NCI-H446 (cell line): ENCODE measurements around the gene NKX6-1.

Experiments used
- DNase-seq, 2 experiments: peaks; one replicate each; lab custom pipeline; 2025; lab: John Stamatoyannopoulos, UW

Gene NKX6-1

DNA sequence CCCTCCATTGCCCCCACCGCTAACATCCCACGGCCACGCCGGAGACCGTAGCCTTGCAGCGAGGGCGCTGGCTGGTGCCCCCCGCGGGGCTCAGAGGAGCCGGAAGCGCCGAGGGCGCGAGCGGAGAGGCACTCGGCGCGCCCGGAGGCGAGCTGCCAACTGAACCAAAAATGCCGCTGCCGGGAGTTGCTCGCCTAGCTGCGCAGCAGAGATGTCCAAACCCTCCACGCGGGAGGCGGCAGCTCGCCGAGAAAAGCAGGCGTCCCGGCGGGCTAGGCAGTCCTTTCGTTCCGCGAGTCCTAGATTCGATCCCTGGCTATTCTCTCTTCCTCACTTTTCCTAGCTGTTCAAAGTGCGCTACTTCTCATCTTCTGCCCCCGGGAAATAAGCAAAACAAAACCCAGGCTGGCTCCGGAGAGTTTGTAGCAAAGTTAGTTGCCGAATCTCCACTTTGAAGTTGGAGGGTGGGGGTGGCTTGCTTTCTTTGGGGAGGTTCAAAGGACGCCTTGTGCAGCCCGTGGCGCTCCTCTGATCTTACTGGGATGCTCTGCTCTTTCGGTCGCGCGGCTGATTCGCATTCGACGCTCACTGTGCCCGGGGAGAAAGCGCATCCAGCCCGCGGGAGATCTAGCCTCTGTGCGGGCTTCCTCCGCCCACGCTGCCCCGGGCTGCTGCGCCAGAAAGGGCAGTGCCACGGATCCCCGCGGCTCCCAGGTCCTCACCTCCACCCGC, 723 bp downstream of the NKX6-1 start:
- peak in 1 of 2 experiments; percentile 8 for DNase-seq

DNA sequence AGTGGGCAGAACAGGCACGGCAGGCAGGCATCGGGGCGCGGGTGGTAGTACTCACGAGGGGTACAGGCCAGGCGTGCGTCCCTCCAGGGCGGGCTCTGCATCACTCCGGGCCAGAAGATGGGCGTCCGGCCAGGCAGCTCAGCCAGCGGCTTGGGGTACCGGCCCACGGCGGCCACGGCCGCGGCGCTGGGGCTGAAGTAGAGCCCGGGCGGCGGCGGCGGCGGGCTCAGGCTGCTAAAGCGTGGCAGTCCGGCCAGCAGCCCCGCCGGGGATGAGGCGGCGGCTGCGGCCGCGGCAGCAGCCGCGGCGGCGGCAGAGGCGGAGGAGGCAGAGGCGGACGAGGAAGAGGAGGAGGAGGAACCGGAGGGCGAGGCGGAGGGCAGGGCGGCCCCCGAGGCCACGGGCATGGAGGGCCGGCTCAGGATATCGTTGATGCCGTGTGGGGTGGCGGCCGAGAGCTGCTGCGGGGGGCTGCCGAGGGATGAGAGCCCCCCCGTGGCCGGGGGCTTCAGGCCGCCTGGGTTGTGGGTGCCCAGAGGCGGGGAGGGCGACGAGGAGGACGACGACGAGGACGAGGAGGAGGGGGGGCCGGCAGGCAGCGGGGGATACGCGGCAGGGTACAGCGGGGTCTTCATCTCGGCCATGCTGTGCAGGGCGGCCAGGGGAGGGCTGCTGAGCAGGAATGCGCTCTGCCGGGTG, 1.4 kb downstream of the NKX6-1 start:
- no peak for DNase-seq

DNA sequence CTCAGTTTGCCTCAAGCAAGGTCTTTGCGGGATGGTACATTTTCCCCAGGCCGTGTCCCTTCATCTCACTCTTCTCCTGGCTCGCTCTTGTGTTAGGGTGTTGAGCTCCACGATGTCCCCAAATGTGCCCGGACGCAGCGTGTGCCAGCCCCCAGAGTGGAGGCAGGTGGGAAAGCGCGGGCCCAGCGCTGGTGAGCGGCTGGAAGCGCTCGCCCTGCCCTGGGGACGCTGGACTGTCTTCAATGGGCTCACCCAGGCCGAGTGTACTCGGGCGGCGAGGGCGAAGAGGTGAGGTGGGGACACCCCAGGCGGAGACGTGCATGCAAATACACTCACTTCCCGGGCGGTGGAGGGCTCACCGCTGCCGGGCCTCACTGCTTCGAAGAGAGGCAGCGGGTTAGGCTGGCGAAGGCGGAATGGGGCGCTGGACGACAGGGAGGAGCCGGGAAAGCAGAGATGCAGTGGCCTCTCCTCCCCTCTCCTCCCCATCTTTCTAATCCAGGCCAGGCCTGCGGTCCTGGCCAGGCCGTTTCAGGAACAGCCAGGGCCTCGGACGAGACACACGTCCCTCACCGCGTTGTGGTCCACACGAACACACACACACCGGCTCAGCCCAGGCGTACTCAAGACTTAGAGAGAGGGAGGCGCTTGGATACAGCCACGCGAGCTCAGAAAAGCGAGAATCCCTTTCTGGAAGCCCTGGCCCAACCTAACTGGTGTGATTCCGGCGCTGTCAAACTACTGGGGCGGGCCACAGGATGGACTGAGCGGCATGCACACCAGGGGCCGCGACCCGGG, 2.2 kb downstream of the NKX6-1 start:
- no peak for DNase-seq

DNA sequence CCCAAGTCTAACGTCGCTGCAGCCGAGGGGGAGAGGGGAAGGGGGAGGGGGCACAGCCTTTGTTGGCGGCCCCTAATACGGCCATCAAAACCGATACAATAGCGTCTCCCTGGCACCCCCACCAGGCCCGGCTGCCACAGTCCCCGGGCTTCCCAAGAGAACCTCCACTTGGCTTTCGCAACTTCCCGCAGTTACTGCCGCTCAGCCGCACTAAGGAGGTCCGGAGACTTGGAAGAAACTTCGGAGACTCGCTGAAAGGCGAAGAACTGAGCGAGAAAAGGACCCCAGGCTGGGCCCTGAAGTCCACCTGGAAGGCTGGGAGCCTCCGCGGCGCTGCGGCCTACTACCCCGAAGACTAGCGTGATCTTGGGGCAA, 2.8 kb downstream of the NKX6-1 start:
- no peak for DNase-seq

DNA sequence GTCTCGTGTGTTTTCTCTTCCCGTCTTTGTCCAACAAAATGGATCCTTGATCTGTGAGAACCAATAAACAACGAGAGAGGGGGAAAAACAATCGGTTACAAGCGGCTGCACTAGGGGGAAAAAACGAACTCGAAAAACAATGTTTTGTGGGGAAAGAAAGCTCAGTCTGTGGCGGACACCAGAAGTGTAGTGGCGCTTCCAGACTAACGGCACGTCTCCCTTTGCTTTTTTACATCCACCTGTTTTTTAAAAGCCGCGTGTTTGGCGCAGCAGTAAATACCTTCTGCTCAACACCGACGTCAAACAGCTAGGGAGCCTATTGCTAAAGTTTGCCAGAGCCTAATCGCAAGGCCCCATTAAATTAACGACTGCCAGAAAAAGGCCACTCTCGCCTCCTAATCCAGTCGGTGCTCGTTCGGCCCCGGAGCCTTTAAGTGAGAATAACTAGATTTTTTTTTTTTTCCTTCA, 3.3 kb downstream of the NKX6-1 start:
- no peak for DNase-seq

DNA sequence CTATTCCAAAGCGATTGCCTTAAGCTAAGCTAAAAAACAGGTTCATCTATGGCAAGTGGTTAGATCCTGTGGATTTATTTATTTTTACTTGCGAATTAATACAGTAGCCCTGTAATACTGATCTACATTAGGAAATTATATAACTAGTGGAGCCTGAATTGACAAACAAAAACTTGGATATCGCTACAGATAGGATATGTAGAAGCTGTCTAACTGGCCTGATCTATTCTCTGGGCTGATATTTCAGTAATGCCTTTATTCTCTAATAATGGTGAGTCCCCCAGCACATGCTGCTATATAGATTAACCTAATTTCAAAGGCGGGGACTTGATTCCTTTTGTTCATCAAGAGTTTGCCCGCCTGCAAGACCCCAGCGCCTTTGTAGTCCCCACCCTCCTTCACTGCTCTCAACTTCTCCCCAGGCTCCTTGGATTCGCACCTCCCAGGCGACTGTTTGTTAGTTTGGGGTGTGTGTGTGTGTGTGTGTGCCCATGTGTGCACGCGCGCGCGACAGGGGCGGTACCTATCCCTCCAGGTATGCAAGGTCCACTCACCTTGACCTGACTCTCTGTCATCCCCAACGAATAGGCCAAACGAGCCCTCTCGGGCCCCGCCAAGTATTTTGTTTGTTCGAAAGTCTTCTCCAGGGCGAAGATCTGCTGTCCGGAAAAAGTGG, 3.8 kb downstream of the NKX6-1 start:
- DNase-seq: no peak

DNA sequence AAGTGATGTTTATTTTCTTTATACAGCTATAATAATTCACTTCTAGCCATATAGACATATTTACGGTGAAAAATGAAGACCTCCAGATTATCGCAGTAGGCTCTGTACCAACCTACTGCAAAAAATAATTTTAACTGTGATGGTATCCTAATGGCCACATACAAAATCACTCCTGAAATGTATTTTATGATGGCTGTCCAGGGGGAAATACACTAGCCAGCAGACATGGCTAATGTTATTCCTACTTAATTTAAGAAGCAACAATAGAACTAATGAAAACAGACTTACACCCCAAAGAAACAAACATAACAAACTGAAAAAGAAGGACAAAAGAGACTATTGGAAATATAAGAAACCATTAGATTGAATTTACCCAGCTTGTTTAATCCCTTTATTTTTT, 4.6 kb downstream of the NKX6-1 start:
- no peak for DNase-seq

DNA sequence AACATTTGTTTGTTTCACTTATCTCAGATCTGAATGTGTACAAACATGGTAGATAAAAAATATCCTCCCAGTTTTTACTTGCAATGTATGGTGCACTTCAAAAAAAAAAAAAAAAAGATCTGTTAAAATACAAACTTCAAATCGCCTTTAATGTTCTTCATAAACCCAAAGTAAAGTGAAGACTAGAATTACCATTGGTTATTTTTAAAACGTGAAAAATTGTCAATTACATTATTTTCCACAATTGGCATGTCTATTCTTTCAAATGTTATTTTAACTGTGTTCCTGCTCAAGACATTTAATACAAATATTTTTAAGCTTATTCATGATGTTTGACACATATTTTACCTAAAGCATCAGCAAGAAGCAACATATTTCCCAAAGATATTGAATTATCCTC, 5.0 kb downstream of the NKX6-1 start:
- DNase-seq: no peak

DNA sequence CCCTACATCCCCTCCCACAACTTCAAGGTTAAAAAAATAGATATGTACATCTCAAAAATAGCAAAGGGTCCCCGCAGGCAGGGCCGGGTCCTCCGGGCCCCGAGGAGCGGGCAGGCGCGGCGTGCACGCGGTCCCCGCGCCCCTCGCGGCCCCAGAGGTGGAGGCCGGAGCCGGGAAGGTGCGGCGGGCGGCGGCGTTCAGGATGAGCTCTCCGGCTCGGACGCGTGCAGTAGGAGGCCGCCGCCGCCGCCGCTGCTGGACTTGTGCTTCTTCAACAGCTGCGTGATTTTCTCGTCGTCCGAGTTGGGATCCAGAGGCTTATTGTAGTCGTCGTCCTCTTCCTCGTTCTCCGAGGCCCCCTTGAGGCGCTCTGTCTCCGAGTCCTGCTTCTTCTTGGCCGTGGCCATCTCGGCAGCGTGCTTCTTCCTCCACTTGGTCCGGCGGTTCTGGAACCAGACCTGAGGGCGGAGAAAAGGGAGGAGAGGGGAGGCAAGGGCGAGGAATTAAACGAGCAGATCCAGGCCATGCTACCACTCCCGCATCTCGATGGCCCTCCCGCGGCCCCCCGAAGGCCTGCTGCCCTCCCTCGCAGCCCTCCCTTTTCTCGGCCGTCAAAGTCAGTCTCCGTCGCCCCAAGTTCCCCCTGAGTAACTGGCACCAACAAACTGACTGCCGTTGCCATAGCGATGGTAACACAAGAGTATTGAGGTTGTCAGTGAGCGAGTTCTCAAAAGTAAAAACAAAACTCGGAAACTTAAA, 5.8 kb downstream of the NKX6-1 start:
- no peak for DNase-seq

DNA sequence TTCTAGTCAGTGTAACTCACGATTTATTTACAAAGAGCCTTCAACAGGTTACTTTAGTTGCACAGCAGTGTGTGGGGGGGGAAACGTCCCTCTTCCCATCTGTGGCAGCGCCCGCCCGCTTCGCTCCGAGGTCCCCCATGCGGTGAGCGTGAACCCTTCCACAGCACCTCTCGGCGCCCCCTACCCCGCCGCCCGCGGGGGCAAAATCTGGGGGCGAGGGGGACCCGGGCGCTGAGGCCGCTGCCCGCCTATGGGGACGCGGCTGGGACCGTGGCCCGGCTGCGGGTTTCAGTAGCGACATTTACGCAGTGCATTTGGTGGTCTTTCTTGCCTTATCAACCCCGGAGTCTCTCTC, 6.4 kb downstream of the NKX6-1 start:
- DNase-seq: no peak

DNA sequence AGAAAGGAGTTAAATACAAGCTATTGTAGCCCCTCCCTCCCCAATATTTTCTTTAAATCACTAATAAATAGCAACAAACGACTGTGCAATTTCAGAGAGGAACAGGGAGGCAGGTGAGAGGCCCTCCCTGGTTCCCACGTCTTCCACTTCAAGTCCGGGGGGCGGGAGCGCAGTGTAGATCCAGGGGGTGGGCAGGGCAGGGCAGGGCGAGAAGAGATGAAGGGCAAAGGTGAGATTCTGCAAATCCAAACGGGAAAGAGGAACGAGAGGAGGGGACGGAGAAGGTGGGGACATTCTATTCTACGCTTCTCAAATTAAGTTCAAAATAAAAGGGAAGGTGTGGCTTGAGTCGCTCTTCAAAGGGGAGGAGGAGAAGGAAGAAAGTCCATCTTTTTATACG, 6.8 kb downstream of the NKX6-1 start:
- DNase-seq: no peak

DNA sequence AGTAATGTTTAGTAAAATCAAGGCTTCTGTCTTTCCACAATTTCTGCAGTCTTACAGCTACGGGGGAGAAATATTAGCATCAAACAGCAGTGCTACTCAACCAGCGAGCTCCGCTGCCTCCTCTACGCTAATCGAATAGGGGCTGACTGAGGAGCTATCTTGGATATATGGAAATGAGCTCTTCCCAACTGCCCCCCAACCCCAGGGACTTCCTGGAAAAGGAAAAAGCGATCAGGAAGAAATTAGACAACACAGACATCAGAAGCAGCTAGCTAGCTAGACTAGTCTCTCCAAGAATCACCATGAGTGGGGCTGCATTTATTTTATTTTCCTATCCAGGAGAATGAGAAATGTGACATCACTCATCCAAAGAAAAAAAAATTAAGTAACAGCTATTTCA, 7.6 kb downstream of the NKX6-1 start:
- DNase-seq: no peak

DNA sequence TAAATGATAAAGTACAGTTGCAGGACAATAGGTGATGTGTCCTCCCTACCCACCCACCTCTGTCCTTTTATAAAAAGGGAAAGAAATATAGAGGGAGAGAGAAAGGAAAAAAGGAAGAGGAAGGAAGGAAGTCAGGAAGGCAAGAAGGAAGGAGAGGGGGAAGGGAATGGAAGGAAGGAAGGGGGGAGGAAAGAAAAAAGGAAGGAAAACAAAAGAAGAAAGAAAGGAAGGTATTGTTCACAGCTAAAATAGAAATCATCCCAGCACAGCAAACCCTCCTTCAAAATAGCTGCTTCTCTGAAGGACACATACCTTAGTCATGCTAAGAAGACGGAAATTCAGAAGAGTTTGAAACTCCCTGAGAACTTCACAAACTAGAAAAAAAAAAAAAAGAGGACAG, 8.4 kb downstream of the NKX6-1 start:
- DNase-seq: no peak

DNA sequence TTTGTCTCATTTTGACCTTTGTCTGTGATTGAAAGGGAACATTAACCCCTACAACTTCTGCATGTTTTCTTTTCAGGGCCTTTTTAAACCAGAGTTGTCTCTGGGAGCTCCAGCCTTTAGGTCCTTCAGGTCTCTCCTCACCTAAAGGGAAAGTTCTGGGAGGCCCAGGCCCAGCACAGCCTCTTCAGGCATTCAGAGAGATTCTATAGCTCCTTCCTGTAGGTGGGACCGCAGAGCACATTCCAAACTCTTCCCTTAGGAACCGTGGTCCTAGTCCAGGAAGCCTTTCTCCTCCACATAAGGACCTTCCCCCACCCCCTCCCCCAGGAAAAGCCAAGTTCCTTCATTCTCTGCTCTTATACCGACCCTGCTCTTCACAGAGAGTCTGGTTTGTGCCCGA, 14.9 kb downstream of the NKX6-1 start:
- DNase-seq: no peak

DNA sequence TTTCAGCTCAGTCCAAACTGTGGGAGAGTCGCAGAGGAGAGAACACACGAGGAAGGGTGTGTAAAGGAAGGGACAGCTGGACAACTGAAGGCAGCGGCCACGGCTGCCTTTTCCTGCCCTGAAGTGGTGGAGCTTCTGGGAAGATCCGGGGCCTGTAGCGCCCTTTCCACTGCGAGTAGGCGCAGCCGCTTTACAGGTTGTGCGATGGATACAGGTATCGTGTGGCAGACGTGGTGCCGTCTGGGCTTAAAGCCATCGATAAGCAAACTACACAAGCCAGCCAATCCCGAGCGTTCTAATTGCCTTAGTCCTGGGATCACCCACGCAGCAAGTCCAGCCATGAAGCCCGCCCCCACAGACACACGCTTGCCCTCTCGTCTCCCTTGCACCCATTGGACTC, 15.4 kb downstream of the NKX6-1 start:
- DNase-seq: no peak

DNA sequence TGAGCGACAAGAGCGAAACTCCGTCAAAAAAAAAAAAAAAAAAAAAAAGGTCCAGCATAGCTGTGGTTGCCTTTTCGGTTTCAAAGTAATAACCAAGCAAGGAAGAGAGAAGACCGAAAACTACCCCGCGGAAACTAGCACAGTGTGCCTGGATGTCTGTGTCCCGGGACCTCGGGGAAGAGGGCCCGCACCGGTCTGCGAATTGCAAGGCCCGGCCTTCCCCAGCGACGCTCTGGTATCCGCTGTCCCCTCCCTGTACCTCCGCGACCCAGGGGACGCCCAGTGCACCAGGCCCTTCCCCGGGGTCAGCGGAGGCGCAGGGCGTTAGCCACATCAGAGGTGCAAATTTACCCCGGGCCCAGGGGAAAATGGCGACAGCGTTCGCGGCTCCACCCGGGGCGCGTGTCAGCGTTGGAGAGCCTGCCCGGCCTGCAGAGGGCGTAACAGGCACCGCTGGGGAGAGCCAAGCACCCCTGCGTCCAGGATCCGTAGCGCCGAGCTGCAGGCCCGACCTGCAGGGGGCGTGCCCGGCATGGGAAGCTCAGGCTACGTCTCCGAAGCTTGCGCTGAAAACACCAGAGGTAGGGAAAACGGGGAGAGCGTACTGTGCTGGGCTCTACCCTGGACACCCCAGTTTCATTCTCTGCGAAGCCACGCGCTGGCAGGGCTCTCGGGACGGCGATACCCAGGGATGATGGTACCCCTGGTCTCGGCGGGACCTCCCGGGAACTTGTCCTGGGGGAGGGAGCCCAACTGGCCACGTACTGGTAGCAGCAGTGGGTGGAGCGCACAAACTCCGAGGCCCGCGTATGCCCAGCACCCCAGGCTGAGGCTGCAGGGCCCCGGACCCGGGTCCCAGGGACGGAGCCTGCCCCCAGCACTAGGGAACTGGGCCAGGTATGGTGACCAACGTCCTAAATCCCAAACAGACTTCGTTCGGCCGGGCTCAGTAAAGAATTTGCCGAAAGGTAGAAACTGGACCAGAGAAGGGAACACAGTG, 16.2 kb downstream of the NKX6-1 start:
- DNase-seq: no peak

DNA sequence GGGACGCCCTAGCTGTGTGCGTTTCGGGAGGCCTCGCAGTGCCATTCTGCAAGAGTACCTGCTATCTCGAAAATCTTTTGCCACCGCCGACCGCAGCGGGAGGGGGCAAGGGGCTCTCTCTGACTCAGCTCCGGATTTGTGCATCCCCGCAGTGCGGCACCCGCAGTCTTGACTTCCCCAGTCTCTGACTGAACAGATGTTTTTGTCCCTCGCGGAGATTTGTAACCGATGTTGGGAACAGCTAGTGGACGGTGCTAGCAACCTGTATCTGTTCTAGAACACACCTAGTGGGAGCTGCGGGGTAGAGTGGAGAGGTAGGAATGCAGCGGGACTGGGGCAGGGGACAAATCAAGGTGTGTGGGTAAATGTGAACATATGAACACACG, 17.2 kb downstream of the NKX6-1 start:
- no peak for DNase-seq

DNA sequence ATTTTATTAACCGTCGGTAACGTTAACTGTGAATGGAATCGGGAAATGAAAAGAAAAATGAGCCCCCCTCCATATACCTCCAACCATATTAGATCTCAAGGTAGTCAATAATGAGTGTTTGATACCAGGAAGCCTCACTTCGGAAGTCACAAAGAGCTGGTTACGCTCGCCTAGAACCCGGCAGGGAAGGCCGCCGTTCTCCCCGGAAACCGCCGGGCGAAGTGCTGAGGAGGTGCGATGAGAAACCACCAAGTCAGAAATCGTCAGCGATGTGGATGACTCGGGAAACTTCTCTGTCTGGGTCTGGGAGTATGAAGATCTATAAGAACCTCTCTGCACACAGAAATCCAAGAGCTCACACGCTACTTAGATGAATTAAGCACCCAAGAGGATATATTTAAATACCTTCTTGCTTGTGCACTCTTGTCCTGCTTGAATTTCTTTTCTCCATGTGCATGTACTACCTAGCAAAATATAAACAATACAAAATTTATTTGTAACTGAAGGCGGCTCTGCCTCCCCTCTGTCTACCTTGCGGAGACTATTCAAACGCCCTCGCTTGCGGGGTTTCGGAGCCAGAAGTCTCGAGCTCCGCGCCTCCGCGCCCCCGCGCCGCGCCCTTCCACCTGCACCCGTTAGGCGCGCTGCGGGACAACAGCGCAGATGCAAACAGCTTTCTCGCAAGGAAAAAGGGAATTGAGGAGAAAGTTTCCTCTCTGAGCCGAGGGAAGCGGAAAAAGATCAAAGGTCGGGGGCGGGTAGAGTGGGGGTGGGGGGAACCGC, 17.8 kb downstream of the NKX6-1 start:
- no peak for DNase-seq

DNA sequence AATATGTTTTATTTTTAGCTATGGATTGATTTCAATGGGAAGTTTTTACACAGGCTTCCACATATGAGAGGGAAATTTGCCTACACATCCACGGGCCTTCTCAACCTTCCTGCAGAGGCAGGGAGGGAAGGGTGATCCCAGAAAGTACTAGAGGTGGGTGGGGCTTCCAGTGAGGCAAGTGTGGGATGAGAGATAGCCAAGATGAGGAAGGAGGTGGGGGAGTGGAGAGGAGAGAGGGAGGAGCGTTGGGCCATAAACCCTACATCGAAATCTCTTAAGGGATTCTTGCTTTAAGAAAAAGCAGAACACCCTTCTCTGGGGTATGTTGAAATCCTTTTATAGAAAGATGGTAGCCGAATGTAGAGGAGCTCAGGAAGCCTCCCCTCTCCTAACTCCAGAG, 19.0 kb downstream of the NKX6-1 start:
- no peak for DNase-seq

DNA sequence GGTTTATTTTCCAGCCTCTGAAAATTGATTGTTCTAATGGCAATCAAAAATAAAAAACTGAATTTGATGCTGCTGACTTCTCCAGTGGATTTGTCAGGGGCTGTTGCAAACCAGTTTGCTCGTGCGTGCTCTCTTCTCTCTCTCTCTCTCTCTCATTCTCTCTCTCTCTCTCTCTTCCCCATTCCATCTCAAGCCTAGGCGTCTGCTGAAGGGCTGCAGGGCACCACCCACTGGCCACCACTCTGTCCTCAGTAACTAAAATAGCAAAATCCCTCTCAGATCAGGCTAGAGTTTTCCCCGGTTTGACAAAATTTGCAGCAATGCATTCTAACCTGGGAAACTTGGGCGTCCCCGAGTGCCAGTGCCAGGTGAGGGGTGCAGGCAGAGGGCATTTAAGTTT, 19.4 kb downstream of the NKX6-1 start:
- no peak for DNase-seq
